ENCODE results near the gene ANKRD13B.

GRCh38 chr17:29567554-29568330, 25.2 kb upstream of the ANKRD13B start:
- peak; percentile 61 for TF ChIP-seq CTCF (IDR thresholded peaks at IDR 0.05)
- no peak for TF ChIP-seq EZH2 (IDR thresholded peaks at IDR 0.05; ENCODE audit: borderline replicate concordance, insufficient read depth, low read depth, low read length, poor library complexity, severe bottlenecking)
